CD4-positive, alpha-beta T cell treated with Interleukin-21 for 1 hour (primary cell): ENCODE measurements around the gene MAPKAP1.

ENCODE experiments used
- DNase-seq: peaks from one replicate; pipeline ENCODE4 v3.0.0-alpha.2; 2020

MAPKAP1 gene

DNA sequence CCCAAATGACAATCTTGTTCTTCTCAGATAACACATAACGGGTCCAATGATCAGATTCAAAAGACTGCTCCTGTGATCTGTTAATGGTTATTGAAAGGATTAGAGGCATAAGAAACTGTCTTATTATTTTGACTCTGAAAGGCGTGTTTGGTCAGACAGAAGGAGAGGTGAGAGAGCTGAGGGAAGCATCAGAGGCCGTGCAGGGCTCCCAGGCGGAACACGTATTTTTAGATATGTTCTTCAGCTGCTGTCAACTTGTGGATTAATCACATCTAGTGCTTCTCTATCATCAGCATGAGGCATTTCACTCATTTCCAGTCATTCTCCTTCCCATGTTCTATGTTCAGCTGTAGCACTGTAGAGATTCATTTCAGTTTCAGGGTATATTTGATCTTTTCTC, 199.8 kb downstream of the MAPKAP1 start:
- no peak for DNase-seq

GRCh38 chr9:125505988-125506438, 201.0 kb downstream of the MAPKAP1 start:
- DNase-seq = no peak

- DNase-seq = no peak
These were observed 202.4 kb downstream of the MAPKAP1 start for GRCh38 chr9:125504616-125505015.

GRCh38 chr9:125497906-125498305, 209.1 kb downstream of the MAPKAP1 start:
- no peak for DNase-seq

- no peak for DNase-seq
These were observed 209.5 kb downstream of the MAPKAP1 start for GRCh38 chr9:125497478-125497877.

DNA sequence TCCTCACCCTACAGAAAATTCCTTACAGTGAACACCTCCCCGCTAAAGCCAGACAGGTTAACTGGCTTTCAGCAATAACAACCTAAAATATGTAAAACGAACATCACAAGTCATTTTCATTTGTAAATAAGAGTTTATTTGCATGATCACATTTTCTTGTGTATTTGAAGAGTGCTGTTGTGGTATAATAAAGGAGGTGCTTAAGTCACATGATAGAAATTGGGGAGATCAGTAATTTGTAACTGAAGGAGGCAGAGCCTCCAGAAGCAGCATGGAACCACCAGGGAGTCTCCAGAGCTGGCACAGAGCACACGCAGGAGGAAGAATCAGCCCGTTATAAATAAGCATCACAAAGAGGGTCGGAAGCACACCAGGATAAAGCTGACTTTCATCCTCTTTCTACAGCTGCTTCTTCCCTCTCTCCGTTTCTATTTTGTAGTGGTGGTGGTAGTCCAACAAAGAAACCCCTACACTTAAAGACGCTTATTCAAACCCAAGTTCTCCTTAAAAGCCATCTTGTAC, 210.6 kb downstream of the MAPKAP1 start:
- no peak for DNase-seq

GRCh38 chr9:125495172-125496119, 211.6 kb downstream of the MAPKAP1 start:
- no peak for DNase-seq

GRCh38 chr9:125494653-125494915, 212.4 kb downstream of the MAPKAP1 start:
- no peak for DNase-seq

GRCh38 chr9:125493881-125494652, 212.9 kb downstream of the MAPKAP1 start:
- DNase-seq = no peak

GRCh38 chr9:125493384-125493783, 213.6 kb downstream of the MAPKAP1 start:
- no peak for DNase-seq

DNA sequence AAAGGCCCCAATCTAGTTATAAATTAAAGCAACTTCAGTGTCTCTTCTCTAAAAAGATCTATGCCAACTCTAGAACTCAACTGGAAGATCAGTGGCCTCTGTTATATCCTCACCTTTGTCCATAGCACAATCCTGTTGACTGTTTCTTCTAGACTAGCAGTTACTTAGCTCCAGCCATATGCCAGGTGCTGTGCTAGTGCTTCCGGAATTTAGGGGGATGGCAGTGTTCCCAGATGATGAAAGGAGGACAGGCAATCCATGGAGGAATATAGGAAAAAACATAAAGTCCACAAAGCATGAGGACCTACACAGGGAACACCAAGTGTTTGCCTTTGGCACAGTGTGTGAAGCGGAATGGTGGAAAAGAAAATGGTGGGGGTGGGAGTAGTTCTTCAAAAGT, 214.3 kb downstream of the MAPKAP1 start:
- no peak for DNase-seq

DNA sequence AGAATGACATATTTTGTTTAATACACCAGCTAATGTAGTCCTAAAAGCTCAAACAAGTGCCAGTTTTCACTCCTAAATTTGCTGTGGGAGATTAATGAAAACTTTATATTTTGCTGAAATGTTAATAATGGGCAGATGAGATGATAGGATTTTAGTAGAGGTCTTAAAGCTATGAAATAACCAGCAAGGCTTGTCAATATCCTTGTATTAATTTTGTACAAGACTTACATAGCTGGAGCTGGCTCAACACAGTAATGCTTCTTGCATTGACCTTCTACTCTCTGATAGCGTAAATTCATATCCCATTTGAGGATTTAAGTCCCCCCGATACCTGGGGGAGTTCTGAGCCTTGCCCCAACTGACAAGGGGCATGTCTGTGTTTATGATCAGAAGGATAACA, 219.2 kb downstream of the MAPKAP1 start:
- no peak for DNase-seq

- DNase-seq = no peak
These were observed 220.4 kb downstream of the MAPKAP1 start for GRCh38 chr9:125486576-125486975.

DNA sequence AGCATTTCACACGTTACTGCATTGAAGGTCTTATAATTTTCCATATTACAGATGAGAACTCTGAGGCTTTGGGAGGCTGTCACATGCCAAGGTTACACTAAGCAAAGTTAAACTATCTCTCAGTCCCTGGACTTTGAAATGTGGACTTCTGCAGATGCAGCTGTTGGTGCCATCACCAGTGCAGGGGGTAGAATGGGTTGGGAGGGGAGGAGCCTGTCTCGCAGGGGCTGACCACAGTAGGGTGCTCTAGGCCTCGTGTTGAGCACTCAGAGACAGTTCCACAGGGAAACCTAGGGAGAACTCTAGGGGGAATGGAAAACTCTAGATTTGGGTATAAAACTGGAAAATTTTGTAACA, 220.9 kb downstream of the MAPKAP1 start:
- DNase-seq = no peak

- DNase-seq = no peak
These were observed 221.4 kb downstream of the MAPKAP1 start for GRCh38 chr9:125485471-125486151.

GRCh38 chr9:125484350-125485282, 222.4 kb downstream of the MAPKAP1 start:
- no peak for DNase-seq

GRCh38 chr9:125483697-125484096, 223.3 kb downstream of the MAPKAP1 start:
- no peak for DNase-seq

- DNase-seq = no peak
These were observed 227.0 kb downstream of the MAPKAP1 start for GRCh38 chr9:125479846-125480615.

DNA sequence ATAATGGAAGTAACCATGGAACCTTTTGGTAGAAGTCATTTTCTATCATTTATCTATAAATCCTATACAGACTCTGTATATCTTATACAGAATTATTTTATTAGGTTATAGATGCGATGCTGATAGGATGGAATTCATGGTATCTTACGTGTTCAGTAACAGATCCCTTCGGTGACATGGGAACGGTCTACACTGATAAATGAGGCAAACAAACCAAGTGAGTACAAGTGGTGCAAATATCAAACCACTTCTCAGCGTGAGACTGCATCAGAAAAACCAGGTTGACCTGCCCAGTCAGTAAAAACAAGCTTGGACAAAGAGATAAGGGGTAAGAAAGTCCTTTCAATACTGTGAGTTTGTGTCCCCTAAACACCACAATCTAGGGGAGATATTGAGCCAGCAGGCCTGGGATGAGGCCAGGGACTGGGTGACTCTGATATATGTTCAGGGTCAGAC, 229.9 kb downstream of the MAPKAP1 start:
- DNase-seq = no peak

DNA sequence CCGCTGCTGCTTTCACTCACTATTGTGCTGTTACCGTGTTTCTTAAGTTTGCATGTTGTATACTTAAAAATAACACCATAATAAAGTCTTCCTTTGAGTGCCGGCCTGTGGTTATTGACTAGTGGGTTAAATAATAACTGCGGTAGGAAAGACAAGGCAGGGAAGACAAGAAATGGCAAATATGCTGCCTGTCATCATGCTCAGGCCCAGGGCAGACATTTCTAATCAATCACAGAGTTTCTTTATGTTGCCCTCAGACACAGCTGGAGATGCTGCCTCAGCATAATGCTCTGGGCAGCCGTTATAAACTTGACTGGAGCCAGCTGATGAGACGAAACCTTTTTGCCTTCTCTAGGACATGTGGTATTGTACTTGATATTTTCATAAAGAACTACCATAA, 230.4 kb downstream of the MAPKAP1 start:
- DNase-seq = no peak

GRCh38 chr9:125475385-125475784, 231.6 kb downstream of the MAPKAP1 start:
- no peak for DNase-seq
